Stimulated activated CD4-positive, alpha-beta T cell treated with anti-CD3 and anti-CD28 coated beads, Interleukin-2, amount 100 ng/mL, for 24 hours (primary cell): ENCODE results near the gene GAA.
"Not testable (repeated sequence)": the region's sequence is repeated elsewhere in the genome, so short reads cannot be mapped to it uniquely, and the experiment has no call there.

ENCODE experiments used
- DNase-seq, 2 donors: peaks; one replicate each; pipeline ENCODE4 v3.0.0-alpha.2; 2020

The GAA gene

DNA sequence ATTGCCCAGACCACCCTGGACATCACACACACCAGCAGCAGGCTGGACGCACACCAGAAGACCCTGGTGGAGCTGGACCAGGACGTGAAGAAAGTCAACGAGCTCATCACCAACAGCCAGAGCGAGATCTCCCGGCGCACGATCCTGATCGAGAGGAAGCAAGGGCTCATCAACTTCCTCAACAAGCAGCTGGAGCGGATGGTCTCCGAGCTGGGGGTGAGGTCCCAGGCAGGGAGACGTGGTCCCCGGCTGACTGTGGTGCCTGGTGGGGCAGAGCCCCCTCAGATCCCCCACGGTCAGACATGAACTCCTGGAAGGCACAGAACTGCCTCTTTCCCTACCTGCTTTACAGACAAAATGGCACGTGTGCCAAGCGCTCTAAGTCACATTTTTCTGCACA, 16.6 kb upstream of the GAA start:
- no peak for DNase-seq

DNA sequence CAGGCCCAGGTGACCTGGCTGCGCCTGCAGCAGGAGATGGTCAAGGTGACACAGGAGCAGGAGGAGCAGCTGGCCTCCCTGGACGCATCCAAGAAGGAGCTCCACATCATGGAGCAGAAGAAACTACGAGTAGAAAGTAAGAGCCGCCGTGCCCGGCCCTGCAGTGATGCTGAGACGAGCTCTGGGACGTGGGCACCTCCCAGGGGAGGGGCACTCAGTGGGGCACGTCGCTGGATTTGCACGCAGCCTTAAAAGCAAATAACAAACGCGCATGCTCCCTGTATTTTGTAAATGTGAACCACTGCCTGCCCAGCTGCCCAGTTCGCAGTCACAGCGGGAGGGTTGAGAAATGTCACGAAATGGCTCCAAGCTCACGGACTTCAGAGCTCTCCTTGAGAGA, 15.3 kb upstream of the GAA start:
- no peak for DNase-seq

DNA sequence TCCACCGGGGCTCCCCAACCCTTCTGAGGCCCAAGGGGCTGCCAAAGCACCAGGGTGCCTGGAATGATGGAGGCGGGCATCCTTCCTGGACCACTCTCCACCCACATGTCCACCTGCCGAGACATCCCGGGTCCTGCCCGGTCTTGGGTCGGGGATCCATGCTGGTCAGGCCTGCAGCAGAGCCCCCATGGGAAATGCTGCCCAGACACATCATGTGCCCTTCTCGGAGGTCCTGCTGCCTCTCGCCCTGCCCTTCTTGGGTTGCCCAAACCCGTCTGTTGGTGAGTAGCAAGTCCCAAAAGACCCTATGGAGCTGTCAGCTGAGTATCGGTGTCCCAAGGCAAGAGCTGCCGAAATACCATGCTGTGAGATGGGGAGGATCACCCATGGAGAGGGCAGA, 14.8 kb upstream of the GAA start:
- no peak for DNase-seq

DNA sequence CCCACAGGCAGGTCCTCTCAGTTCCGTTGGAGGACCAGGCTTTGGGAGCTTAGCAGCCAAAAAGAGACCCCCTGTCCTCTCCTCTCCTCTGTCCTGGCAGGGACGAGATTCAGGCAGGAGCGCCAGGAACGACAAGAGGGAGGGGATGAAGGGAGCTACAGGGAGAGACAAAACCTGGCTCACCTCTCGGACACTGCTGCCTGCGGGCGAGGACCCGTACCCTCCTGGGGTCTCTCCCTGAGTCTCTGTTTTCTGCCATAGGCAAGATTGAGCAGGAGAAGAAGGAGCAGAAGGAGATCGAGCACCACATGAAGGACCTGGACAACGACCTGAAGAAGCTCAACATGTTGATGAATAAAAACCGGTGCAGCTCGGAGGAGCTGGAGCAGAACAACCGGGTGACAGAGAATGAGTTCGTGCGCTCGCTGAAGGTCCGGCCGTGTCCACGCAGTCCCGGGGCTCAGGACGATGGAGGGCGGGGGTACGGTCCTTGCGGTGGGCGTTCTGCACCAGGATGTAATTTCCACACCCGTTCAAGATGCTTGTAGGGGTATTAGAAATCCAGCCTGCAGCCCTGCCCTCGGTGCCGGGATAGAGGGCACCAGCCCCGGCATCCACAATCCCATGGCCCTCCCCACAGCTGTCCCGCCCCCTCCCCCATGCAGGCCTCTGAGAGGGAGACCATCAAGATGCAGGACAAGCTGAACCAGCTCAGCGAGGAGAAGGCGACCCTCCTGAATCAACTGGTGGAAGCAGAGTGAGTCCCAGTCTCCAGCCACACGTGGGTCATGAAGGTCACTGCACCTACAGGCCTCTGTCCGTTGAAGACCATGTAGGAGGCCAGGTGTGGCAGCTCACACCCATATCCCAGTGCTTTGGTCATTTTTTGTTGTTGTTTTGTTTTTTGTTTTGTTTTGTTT, 13.8 kb upstream of the GAA start:
- no peak for DNase-seq

DNA sequence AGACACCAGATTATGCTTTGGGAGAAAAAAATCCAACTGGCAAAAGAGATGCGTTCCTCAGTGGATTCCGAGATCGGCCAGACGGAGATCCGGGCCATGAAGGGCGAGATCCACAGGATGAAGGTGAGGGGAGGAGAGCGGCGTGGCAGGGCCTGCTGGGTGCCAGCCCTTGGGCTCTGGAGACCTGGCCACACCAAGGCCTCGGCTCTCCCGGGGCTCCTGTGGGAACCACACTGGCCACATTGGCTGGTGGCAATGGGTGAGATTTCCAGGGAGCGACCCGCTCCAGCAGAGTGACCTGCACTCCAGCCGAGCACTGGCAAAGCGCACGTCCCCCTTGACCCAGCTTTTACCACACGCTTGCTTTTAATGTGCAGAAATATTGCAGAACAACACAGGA, 11.6 kb upstream of the GAA start:
- DNase-seq: no peak

DNA sequence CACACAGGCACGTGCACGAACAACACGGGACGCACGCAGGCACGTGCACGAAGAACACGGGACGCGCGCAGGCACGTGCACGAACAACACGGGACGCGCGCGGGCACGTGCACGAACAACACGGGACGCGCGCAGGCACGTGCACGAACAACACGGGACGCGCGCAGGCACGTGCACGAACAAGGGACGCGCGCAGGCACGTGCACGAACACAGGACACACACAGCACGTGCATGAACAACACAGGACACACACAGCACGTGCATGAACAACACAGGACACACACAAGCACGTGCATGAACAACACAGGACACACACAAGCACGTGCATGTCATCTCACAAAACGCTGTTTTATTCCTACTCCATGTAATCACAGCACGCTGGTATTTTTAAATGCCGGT, 11.2 kb upstream of the GAA start:
- DNase-seq: not testable (repeated sequence)

DNA sequence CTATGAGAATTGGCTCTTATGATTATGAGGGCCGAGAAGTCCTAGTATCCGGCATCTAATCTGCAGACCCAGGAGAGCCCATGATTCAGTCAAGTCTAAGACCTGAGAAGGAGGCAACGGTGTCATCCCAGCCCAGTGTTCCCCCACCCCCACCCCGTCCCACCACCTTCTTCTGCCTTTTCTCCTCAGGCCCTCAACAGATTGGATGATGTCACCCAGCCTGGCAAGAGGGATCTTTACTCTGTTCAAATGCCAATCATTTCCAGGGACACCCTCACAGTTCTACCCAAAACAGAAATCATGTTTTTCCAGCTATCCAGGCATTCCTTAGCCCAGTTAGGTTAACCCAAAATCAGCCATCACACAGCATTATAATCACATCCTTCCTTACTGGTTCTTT, 10.0 kb upstream of the GAA start:
- no peak for DNase-seq

DNA sequence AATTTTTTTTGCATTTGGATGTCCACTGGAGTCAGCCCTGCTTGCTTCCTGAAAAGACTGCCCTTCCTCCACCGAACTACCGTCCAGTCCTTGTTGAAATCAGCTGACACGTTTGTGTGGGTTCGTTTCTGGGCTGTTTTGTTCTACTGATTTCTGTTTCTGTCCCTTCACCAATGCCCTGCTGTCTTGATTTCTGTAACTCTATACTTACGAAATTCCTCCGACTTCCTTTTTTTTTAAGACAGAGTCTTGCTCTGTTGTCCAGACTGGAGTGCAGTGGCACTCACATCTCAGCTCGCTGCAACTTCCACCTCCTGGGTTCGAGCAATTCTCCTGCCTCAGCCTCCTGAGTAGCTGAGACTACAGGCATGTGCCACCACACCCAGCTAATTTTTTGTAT, 8.4 kb upstream of the GAA start:
- DNase-seq: no peak

DNA sequence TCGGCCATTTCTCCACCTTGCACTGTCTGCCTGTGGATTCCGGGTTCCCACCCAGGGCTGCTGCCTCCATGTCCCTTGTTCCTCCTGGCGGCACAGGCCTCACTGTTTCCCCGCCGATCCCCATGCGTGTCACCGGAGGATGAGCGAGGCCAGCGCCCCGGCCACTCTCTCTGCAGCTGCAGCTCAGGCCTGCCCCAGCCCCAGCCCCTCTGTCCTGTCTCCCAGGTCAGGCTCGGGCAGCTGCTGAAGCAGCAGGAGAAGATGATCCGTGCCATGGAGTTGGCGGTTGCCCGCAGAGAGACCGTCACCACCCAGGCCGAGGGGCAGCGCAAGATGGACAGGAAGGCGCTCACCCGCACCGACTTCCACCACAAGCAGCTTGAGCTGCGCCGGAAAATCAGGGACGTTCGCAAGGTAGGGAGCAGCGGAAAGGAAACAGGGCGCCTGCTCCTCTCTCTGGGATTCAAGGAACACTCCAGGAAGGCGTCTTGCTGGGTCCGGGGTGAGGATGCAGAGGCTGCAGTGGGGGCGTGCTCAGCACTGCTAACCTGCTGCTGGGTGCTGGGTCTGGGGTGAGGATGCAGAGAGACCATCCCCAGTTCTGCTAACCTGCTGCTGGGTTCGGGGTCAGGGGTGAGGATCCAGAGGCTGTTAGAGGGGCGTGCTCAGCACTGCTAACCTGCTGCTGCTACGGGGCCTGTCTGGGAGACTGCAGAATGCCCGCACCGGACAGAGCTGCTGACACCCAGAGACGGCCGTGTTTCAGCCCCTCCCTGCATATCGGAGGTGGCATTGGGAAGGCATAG, 6.1 kb upstream of the GAA start:
- no peak for DNase-seq

DNA sequence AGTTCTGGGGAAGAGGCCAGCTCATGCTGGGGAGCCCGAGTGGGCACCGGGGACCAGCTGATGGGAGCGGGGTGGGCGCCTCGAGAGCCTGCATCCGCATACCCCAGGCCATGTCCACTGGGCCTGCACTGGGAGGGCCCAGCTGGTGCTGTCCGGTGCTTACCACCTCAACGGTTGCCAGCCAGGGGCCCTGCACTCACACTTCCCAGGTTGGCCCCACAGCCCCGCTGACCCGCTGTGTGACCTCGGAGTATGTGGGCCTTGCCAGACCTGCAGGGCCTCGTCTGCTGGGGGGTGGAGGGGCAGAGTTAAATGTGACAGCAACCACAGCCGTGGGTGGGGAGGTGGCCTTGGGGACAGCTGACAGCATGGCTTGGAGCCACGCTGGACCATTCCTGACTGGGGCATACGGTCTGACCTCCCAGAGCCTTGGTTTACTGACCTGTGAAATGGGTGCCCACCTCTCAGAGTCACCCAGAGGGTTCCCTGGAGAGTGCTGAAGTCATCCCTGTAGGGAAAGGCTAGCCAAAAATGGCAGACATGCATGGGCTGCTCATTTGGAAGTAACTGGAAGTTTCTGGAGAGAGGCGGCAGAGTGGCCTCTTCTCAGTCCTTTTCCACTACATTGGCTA, 5.4 kb upstream of the GAA start:
- no peak for DNase-seq

DNA sequence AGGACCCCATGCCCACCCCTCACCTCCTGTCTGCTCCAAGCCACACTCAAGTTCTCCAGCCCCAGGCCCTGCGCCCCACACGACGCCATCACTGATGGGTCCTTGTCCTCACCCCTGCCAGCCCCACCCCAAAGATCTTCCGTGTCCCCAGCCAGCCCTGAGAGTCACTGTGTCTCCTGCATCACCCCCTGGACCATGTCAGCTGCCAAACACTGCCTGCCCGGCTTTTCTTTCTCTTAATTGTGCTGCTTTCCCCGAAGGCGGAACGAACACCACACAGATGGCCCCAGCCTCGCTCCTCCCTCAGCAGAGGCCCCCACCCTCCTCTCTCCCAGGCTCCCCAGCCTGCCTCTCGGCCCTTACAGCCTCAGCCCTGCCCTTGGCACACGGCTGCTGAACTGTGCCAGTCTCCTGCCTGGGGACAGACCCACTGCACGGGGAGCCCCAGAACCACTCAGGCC, 4.8 kb upstream of the GAA start:
- DNase-seq: no peak

DNA sequence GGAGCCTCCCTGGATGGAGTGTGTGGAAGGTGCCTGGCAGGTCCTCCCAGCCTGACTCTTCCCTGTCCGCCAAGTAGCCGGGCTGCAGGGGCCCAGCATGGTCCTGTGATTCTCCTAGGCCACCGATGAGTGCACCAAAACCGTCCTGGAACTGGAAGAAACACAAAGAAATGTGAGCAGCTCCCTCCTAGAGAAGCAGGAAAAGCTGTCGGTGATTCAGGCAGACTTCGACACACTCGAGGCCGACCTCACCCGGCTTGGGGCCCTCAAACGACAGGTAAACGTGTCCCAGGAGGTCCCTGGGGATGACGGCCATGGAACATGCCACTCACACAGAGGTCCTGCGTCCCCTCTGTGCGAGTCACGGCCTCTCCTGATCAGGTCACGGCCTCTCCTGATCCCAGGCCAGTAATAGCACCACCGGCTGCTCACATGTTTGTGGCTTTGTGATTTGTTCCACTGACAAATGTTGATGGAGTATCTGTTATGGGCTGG, 4.2 kb upstream of the GAA start:
- DNase-seq: no peak

DNA sequence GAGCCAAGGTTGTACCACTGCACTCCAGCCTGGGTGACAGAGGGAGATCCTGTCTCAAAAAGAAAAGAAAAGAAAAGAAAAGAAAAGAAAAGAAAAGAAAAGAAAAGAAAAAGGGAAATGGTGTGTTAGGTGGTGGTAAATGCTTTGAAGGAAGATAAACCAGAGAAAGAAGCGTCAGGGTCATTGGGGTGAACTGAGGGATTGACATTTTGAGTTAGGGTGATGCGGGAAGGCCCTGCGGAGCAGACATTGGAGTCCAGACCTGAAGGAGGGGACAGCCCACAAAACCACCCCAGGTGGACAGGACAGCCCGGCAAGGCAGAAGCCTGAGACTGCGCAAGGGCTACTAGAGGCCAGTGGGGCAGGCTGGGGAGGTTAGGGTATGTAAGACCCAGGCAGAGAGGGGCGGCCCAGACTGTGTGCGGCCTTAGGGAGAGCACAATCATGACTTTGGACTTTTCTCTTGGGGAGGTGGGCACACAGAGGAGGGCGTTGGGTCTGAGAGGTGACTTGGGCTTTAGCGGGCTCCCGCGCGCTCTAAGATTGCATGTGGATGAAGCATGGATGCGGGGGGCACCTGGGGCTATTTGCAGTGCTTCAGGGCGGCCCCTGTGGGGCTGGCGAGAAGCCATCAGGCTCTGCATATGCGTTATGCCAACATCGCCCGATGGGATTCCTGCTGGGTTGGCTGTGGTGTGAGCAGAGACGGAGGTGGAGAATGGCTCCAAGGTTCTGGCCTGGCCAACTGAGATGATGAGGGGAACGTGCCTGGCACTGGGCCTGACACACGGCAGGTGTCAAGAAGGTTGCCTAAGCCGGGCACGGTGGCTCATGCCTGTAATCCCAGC, 3.3 kb upstream of the GAA start:
- no peak for DNase-seq

DNA sequence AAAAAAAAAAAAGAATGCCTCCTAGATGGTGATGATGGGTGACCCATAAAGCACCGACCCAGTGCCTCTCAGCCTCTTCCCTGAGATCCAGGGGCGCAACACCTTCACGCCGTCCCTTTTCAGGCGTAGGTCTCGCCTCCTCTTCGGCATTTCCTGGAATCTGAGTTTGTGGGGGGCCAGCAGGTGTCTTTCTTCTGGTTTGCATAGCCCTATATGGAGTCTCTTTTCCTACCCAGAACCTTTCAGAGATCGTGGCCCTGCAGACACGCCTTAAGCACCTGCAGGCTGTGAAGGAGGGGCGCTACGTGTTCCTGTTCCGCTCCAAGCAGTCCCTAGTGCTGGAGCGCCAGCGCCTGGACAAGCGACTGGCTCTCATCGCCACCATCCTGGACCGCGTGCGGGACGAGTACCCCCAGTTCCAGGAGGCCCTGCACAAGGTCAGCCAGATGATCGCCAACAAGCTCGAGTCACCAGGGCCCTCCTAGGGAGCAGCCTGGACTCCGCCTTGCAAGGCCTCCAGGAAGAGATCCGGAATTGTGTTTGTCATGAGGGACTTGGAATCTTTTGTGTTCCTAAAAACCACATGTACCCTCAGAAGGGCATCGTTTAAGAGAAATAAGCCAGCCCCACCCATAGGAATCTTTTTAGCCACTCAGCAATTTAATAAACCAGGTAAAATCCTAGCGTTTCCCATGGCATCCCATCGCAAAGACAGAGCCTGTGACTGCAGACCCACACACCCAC, 1.9 kb upstream of the GAA start:
- DNase-seq: no peak

DNA sequence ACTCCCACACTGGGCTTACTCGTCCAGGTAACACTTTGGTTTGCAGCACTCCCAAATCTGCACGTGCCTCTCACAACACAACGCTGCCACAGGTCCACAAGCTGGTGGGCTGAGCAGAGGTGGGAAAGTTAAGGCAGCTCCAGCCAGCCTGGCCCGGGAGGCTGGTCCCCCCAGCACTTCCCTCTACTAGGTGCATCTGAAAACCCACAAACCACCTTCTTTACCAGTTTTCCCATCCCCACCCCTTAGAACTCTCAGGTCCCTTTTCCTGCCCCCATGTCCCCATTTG, 1.4 kb upstream of the GAA start:
- DNase-seq: no peak

DNA sequence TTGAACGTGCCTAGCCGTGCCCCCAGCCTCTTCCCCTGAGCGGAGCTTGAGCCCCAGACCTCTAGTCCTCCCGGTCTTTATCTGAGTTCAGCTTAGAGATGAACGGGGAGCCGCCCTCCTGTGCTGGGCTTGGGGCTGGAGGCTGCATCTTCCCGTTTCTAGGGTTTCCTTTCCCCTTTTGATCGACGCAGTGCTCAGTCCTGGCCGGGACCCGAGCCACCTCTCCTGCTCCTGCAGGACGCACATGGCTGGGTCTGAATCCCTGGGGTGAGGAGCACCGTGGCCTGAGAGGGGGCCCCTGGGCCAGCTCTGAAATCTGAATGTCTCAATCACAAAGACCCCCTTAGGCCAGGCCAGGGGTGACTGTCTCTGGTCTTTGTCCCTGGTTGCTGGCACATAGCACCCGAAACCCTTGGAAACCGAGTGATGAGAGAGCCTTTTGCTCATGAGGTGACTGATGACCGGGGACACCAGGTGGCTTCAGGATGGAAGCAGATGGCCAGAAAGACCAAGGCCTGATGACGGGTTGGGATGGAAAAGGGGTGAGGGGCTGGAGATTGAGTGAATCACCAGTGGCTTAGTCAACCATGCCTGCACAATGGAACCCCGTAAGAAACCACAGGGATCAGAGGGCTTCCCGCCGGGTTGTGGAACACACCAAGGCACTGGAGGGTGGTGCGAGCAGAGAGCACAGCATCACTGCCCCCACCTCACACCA, 724 bp downstream of the GAA start:
- no peak for DNase-seq

DNA sequence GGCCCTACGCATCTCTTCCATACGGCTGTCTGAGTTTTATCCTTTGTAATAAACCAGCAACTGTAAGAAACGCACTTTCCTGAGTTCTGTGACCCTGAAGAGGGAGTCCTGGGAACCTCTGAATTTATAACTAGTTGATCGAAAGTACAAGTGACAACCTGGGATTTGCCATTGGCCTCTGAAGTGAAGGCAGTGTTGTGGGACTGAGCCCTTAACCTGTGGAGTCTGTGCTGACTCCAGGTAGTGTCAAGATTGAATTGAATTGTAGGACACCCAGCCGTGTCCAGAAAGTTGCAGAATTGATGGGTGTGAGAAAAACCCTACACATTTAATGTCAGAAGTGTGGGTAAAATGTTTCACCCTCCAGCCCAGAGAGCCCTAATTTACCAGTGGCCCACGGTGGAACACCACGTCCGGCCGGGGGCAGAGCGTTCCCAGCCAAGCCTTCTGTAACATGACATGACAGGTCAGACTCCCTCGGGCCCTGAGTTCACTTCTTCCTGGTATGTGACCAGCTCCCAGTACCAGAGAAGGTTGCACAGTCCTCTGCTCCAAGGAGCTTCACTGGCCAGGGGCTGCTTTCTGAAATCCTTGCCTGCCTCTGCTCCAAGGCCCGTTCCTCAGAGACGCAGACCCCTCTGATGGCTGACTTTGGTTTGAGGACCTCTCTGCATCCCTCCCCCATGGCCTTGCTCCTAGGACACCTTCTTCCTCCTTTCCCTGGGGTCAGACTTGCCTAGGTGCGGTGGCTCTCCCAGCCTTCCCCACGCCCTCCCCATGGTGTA, 1.5 kb downstream of the GAA start:
- DNase-seq: no peak

DNA sequence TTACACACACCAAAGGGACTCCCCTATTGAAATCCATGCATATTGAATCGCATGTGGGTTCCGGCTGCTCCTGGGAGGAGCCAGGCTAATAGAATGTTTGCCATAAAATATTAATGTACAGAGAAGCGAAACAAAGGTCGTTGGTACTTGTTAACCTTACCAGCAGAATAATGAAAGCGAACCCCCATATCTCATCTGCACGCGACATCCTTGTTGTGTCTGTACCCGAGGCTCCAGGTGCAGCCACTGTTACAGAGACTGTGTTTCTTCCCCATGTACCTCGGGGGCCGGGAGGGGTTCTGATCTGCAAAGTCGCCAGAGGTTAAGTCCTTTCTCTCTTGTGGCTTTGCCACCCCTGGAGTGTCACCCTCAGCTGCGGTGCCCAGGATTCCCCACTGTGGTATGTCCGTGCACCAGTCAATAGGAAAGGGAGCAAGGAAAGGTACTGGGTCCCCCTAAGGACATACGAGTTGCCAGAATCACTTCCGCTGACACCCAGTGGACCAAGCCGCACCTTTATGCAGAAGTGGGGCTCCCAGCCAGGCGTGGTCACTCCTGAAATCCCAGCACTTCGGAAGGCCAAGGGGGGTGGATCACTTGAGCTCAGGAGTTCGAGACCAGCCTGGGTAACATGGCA, 2.2 kb downstream of the GAA start:
- DNase-seq: no peak

DNA sequence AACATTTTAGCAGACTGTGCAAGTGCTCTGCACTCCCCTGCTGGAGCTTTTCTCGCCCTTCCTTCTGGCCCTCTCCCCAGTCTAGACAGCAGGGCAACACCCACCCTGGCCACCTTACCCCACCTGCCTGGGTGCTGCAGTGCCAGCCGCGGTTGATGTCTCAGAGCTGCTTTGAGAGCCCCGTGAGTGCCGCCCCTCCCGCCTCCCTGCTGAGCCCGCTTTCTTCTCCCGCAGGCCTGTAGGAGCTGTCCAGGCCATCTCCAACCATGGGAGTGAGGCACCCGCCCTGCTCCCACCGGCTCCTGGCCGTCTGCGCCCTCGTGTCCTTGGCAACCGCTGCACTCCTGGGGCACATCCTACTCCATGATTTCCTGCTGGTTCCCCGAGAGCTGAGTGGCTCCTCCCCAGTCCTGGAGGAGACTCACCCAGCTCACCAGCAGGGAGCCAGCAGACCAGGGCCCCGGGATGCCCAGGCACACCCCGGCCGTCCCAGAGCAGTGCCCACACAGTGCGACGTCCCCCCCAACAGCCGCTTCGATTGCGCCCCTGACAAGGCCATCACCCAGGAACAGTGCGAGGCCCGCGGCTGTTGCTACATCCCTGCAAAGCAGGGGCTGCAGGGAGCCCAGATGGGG, 3.1 kb downstream of the GAA start:
- no peak for DNase-seq
